ENCODE measurements around the gene RTN4RL1. TPM values are rescaled to one million over a fixed set of nuclear protein-coding genes. Genes with fewer than 3 reads are reported as not detected.

RTN4RL1 gene
- total RNA-seq, 4 donors from 2014 or later, result 16.4 to 24.8 (median 21.6) TPM

DNA sequence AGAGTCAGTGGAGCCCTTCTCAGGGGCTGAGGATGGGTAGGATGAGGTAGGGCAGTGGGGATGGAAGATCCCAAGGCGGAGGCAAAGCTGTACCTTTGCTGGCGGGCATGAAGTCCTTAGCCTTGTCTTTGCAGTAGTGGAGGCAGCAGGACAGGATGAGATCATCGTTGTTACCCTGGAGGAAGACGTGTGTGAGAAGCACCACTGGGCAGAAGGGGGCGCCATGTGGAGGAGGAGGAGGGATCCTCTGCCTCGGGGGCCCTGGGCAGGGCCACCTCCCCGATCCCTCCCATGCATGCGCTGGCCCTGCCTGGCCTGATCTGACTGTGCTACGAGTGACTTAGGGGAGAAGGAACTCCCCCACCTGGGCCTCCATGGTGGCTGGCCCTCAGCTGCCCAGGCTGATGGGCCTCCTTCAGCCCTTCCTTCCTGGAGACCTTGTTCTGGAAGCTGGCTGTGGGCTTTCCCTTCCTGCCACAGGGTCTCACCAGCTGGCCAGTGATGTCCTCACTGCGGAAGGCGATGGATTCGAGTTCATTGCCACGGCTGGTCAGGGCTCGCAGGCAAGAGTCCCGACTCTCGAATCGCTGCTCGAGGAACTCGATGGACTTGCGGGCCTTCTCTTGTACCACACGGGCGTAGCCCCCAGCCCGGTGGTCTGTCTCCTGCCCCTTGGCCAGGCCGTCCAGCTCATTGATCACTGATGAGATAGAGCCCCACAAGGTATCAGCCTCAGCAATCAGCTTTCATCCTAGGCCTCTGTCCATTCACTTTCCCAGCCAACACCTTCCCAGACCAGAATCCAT is 40.0 kb upstream of the RTN4RL1 start:
- 80% methylated on average over 20 of the region's 24 CpGs for WGBS
- peaks cover 29% of the 10 kb centered on the region for H3K36me3 ChIP-seq
- peak in 1 of 2 donors; percentile 72 for DNase-seq (ENCODE audit: low spot score in 2 of 2)

GRCh38 chr17:2064520-2064971 is 39.4 kb upstream of the RTN4RL1 start:
- Histone ChIP-seq H3K9me3 (no peaks in the 10 kb centered on the region), H3K27me3 (no peaks in the 10 kb centered on the region), H3K4me1 (peaks cover 69% of the 10 kb centered on the region), H3K4me3 (no peak overlapping the region), H3K36me3 (peaks cover 33% of the 10 kb centered on the region), H3K27ac (peak overlapping the region; percentile 57)
- TF ChIP-seq EP300 (IDR thresholded peaks at IDR 0.05), result no peak
- no peak for TF ChIP-seq POLR2A (IDR thresholded peaks at IDR 0.05)
- no peak for TF ChIP-seq POLR2AphosphoS5 (IDR thresholded peaks at IDR 0.05)
- TF ChIP-seq, protein P1, sequence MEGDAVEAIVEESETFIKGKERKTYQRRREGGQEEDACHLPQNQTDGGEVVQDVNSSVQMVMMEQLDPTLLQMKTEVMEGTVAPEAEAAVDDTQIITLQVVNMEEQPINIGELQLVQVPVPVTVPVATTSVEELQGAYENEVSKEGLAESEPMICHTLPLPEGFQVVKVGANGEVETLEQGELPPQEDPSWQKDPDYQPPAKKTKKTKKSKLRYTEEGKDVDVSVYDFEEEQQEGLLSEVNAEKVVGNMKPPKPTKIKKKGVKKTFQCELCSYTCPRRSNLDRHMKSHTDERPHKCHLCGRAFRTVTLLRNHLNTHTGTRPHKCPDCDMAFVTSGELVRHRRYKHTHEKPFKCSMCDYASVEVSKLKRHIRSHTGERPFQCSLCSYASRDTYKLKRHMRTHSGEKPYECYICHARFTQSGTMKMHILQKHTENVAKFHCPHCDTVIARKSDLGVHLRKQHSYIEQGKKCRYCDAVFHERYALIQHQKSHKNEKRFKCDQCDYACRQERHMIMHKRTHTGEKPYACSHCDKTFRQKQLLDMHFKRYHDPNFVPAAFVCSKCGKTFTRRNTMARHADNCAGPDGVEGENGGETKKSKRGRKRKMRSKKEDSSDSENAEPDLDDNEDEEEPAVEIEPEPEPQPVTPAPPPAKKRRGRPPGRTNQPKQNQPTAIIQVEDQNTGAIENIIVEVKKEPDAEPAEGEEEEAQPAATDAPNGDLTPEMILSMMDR (IDR thresholded peaks at IDR 0.05), result no peak
- 88% methylated on average over 6 of the region's 6 CpGs for WGBS
- peak in 1 of 2 donors; percentile 63 for DNase-seq (ENCODE audit: low spot score in 2 of 2)

More for the DNA sequence above, 40.0 kb upstream of the RTN4RL1 start:
- H3K4me1 ChIP-seq, result peaks cover 68% of the 10 kb centered on the region
- no peaks in the 10 kb centered on the region for H3K27me3 ChIP-seq
- H3K4me3 ChIP-seq, result no peak overlapping the region
- no peaks in the 10 kb centered on the region for H3K9me3 ChIP-seq
- no peak for TF ChIP-seq POLR2A (IDR thresholded peaks at IDR 0.05)
- TF ChIP-seq, protein P1 (IDR thresholded peaks at IDR 0.05), result no peak
- TF ChIP-seq EP300 (IDR thresholded peaks at IDR 0.05), result no peak
- TF ChIP-seq POLR2AphosphoS5 (IDR thresholded peaks at IDR 0.05), result no peak
- H3K27ac ChIP-seq, result peak overlapping the region; percentile 57

- H3K36me3 ChIP-seq, result peaks cover 35% of the 10 kb centered on the region
- no peak for TF ChIP-seq POLR2A (IDR thresholded peaks at IDR 0.05)
- no peak for TF ChIP-seq EP300 (IDR thresholded peaks at IDR 0.05)
- no peak for TF ChIP-seq POLR2AphosphoS5 (IDR thresholded peaks at IDR 0.05)
- 62% methylated on average over 5 of the region's 5 CpGs for WGBS
- DNase-seq (ENCODE audit: low spot score in 2 of 2), result no peak
- no peak overlapping the region for H3K4me3 ChIP-seq
- H3K9me3 ChIP-seq, result no peaks in the 10 kb centered on the region
- H3K4me1 ChIP-seq, result peaks cover 72% of the 10 kb centered on the region
- H3K27me3 ChIP-seq, result no peaks in the 10 kb centered on the region
- peak overlapping the region; percentile 57 for H3K27ac ChIP-seq
Observed at GRCh38 chr17:2064147-2064489, 39.0 kb upstream of the RTN4RL1 start.

DNA sequence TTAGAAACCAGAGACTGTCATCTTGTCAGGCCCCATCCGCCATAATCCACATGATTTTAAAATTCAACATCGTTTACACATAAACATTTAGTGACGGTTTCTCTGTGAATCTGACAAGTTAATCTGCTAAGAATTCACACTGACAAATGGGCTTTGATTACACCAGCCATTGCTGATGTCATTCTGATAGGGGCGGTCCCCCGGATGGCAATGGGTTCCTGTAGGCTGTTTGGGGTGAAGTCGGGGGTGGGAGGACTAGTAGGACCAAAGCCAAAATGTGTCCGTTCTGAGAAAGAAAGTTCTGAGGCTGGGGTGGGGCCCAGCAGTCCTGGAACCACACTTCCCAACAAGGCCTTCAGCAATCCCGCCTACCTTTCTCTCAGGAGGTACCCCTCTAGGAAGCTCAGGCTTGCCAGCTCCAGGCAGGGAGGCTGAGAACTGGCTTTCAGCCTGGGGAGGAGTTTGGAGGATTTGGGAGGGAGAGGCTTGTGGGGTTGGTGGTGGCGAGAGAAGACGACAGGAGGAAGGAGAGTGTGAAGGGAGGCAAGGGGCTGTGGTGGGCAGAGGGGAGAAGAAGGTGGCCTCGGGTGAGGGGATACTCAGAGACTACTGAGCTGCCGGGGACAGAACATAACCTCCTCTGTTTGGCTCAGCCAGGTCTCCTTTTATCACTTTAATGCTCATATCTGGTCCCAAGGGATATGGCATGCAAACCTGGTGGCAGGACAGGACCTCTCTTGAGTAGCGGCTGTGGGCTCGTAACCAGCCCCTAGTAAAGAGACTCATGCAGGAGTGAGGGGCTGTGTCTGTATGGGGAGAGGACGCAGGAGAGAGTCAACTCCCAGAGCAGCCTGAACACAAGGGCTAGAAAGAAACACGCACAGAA is 38.4 kb upstream of the RTN4RL1 start:
- Histone ChIP-seq H3K4me1 (peaks cover 74% of the 10 kb centered on the region), H3K4me3 (no peak overlapping the region), H3K27me3 (no peaks in the 10 kb centered on the region), H3K27ac (peak overlapping the region; percentile 57), H3K36me3 (peaks cover 34% of the 10 kb centered on the region), H3K9me3 (no peaks in the 10 kb centered on the region)
- DNase-seq (ENCODE audit: low spot score in 2 of 2), result peak in 1 of 2 donors; percentile 61
- TF ChIP-seq EP300 (IDR thresholded peaks at IDR 0.05) (no peak), POLR2A (IDR thresholded peaks at IDR 0.05) (no peak), POLR2AphosphoS5 (IDR thresholded peaks at IDR 0.05) (no peak)
- TF ChIP-seq, protein P1 (IDR thresholded peaks at IDR 0.05), result no peak
- 71% methylated on average over 16 of the region's 16 CpGs for WGBS

DNA sequence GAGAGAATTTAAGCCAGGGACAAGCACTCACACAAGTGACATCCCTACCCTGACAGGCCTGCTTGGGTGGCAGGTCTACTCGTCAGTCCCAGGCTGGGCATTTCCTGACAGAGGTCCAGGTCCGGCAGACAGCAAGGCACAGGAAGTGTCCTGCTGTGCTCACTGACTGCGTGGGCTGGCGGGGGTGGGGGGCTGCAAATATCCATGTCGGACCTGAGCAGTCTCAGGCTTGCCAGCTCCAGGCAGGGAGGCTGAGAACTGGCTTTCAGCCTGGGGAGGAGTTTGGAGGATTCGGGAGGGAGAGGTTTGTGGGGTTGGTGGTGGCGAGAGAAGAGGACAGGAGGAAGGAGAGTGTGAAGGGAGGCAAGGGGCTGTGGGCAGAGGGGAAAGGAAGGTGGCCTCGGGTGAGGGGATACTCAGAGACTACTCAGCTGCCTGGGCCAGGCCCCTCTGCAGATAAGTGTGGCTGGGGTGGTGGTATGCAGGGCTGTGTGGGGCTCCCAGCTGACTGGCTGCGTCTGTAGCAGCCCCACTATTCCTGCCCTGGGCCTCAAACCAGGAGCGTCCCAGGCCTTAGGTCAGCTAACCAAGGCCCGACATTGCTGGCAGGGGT is 37.5 kb upstream of the RTN4RL1 start:
- H3K27ac ChIP-seq, result peak overlapping the region; percentile 57
- TF ChIP-seq POLR2AphosphoS5 (IDR thresholded peaks at IDR 0.05) (no peak), EP300 (IDR thresholded peaks at IDR 0.05) (no peak), POLR2A (IDR thresholded peaks at IDR 0.05) (no peak)
- TF ChIP-seq, protein P1 (IDR thresholded peaks at IDR 0.05), result no peak
- peaks cover 74% of the 10 kb centered on the region for H3K4me1 ChIP-seq
- peak in 1 of 2 donors; percentile 75 for DNase-seq (ENCODE audit: low spot score in 2 of 2)
- no peak overlapping the region for H3K4me3 ChIP-seq
- peaks cover 35% of the 10 kb centered on the region for H3K36me3 ChIP-seq
- no peaks in the 10 kb centered on the region for H3K27me3 ChIP-seq
- WGBS, result 59% methylated on average over 11 of the region's 11 CpGs
- no peaks in the 10 kb centered on the region for H3K9me3 ChIP-seq

All from suprapubic skin (tissue), 4 donors.